ENCODE results near the gene C14orf93.
"Not testable (repeated sequence)": the region's sequence is repeated elsewhere in the genome, so short reads cannot be mapped to it uniquely, and the experiment has no call there.

The C14orf93 gene

DNA sequence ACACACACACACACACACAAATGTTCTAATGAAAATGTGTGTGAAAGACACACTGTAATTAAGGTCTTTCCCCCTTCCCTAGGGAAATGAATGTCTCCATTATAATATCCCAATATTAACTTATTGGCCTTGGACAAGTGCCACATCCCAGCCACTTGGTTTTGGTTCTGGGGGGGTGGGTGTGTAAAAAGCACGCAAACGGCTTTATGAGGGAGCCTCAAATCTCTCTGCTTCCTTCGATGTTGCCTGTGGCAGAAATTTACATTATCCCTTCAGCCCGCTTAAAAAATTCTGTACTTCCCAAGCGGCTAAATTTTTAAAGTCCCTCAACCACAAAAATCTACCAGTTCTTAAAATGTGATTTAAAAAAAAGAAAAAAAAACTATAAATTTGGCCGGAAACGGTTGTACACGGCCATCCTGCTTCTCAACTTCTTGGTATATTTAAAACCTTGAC is 432 bp downstream of the C14orf93 start:
- Histone ChIP-seq H3K36me3 (ENCODE audit: control insufficient read depth, insufficient read depth, low read length) (no peaks in the 10 kb centered on the region), H3K27me3 (replicated peaks; ENCODE audit: control insufficient read depth, insufficient read depth, low read length) (no peaks in the 10 kb centered on the region), H3K4me3 (replicated peaks; ENCODE audit: low read depth, low read length) (peak overlapping the region; percentile 65)
- DNase-seq (ENCODE audit: extremely low read depth, insufficient read length), result no peak
- no peak for TF ChIP-seq CTCF (IDR thresholded peaks at IDR 0.05; ENCODE audit: insufficient read depth, low read length, poor library complexity, severe bottlenecking)

DNA sequence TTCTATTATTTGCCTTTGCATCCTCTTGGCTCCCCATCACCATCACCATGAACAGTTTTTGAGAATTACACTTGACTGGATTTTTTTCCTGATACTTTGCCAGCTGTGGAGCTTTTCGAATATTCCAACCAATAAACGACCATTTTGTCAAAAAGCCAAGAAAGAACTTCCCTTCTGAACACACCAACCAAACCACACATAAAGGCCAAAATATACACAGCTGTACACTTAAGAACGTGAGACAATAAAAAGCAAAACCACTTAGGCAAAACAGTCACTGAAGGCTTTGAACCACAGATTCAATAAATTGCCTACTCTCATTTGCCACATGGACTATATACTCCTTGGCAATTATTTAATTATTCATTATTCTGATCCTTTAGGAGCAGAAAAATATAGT is 1.1 kb downstream of the C14orf93 start:
- no peak for DNase-seq (ENCODE audit: extremely low read depth, insufficient read length)
- no peaks in the 10 kb centered on the region for H3K36me3 ChIP-seq (ENCODE audit: control insufficient read depth, insufficient read depth, low read length)
- no peaks in the 10 kb centered on the region for H3K27me3 ChIP-seq (replicated peaks; ENCODE audit: control insufficient read depth, insufficient read depth, low read length)
- peak overlapping the region; percentile 3; the same call in 1 of the 2 replicates for H3K4me3 ChIP-seq (replicated peaks; ENCODE audit: low read depth, low read length)
- no peak for TF ChIP-seq CTCF (IDR thresholded peaks at IDR 0.05; ENCODE audit: insufficient read depth, low read length, poor library complexity, severe bottlenecking)

DNA sequence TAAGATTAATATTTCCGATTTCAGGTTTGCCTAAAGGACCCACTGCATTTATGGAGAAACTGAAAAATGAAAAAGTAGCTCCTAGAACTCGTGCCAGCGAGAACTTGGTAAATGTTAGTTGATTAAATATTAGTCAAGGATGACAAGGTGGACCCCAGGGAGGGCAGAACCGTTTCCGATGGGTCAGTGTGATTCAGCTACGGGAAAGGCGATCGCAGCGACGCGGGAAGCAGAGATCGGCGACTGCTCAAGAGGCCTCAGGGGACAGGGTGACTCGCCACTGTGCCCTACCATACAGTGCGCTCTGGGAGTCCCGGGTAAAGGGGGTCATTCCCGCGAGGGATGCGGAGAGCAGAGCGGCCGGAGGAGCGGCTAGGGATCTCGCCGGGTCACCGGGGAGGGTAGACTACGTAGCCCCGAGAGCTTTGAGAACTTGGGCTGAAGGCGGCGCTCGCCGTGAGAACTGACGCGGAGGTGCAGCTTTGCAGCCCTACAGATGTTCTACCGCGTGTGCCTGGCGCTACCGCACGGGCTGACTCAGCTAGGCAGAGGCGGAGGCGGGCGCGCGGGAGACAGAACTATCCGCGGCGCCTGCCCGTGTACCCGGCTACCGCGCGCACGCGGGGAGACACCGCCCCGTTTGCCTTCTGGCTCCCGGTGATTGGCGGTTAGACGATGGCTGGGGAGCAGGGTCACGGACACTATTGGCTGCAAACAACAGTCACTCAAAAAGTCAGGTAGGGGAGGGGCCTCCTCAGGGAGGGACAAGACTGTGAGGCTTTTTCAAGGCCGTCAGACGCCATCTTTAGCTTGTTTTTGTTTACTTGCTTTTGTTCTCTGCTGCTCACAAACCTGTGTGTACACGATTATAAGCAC is 3.2 kb downstream of the C14orf93 start:
- H3K36me3 ChIP-seq (ENCODE audit: control insufficient read depth, insufficient read depth, low read length), result no peaks in the 10 kb centered on the region
- peak overlapping the region; percentile 93 for H3K4me3 ChIP-seq (replicated peaks; ENCODE audit: low read depth, low read length)
- H3K27me3 ChIP-seq (replicated peaks; ENCODE audit: control insufficient read depth, insufficient read depth, low read length), result no peaks in the 10 kb centered on the region
- peak; percentile 98 for DNase-seq (ENCODE audit: extremely low read depth, insufficient read length)
- peak; percentile 48 for TF ChIP-seq CTCF (IDR thresholded peaks at IDR 0.05; ENCODE audit: insufficient read depth, low read length, poor library complexity, severe bottlenecking)

- peak overlapping the region; percentile 93 for H3K4me3 ChIP-seq (replicated peaks; ENCODE audit: low read depth, low read length)
- DNase-seq (ENCODE audit: extremely low read depth, insufficient read length), result no peak
- TF ChIP-seq CTCF (IDR thresholded peaks at IDR 0.05; ENCODE audit: insufficient read depth, low read length, poor library complexity, severe bottlenecking), result no peak
- H3K27me3 ChIP-seq (replicated peaks; ENCODE audit: control insufficient read depth, insufficient read depth, low read length), result no peaks in the 10 kb centered on the region
- no peaks in the 10 kb centered on the region for H3K36me3 ChIP-seq (ENCODE audit: control insufficient read depth, insufficient read depth, low read length)
Measured at GRCh38 chr14:23006188-23006534, 3.8 kb downstream of the C14orf93 start.

DNA sequence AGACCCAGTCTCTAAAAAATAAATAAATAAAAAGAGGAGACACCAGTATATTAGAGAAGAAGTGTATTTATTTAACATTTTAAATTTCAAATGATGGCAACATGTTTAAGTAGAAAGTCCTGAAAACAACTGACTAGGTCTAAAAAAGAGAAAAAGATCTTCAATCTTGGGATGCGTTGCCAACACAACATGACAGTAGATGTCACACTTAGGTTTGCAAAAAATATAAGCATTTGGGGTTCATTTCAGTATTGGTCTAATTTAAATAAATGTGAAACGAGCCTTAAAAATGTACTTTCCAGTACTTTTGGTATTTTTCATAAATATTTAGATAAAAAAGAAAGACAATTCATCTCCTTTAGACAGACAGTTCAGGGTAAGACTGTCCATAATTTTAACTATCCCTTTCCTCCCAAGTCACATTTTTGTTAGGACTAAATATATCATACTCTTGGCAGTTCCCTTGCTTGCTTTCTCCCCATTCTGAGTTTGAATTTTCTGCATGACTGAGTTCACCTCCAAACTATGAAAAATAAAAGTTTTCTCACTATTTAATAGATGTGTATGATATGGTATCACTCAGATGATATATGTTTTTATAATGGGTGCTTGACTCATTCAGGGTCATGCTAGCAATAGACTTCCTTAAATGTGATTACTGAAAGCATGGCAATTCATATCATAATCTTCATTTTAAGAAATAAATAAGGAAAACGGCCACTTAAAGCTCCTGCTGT is 4.3 kb downstream of the C14orf93 start:
- TF ChIP-seq CTCF (IDR thresholded peaks at IDR 0.05; ENCODE audit: insufficient read depth, low read length, poor library complexity, severe bottlenecking), result no peak
- H3K36me3 ChIP-seq (ENCODE audit: control insufficient read depth, insufficient read depth, low read length), result no peaks in the 10 kb centered on the region
- no peaks in the 10 kb centered on the region for H3K27me3 ChIP-seq (replicated peaks; ENCODE audit: control insufficient read depth, insufficient read depth, low read length)
- no peak for DNase-seq (ENCODE audit: extremely low read depth, insufficient read length)
- no peak overlapping the region for H3K4me3 ChIP-seq (replicated peaks; ENCODE audit: low read depth, low read length)

DNA sequence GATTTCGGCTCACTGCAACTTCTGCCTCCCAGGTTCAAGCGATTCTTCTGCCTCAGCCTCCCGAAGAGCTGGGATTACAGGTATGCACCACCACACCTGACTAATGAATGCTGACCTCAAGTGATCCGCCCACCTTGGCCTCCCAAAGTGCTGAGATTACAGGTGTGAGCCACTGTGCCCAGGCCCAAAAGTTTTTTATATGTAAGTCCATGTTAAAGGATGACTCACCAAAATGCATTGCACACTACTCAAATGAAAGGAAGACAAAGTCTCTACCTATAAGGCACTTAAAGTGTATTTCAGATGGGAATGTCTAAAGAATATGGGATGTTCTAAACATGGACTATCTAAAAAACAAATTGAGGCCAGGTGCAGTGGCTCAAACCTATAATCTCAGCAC is 5.7 kb downstream of the C14orf93 start:
- not testable (repeated sequence) for H3K36me3 ChIP-seq (ENCODE audit: control insufficient read depth, insufficient read depth, low read length); H3K27me3 ChIP-seq (replicated peaks; ENCODE audit: control insufficient read depth, insufficient read depth, low read length); DNase-seq (ENCODE audit: extremely low read depth, insufficient read length); H3K4me3 ChIP-seq (replicated peaks; ENCODE audit: low read depth, low read length)
